ENCODE measurements around the gene PRDM8. TPM values are rescaled to one million over a fixed set of nuclear protein-coding genes. Genes with fewer than 3 reads are reported as not detected.

Gene PRDM8
- total and polyA plus RNA-seq, 2 donors (not counting 1 experiment from before 2014, with no cell fraction given): 20.0 to 35.6 TPM

- no peak overlapping the region for H3K4me3 Mint-ChIP-seq
- WGBS (ENCODE audit: insufficient coverage): 89% methylated on average over 26 of the region's 29 CpGs
Observed at GRCh38 chr4:80206521-80207171, 9.3 kb downstream of the PRDM8 start.

GRCh38 chr4:80207172-80207583 lies 9.9 kb downstream of the PRDM8 start:
- Histone ChIP-seq H3K4me2 (replicated peaks; ENCODE audit: low read depth, low read length, poor library complexity, severe bottlenecking) (no peak overlapping the region), H3K4me1 (ENCODE audit: control insufficient read depth in 2 of 2, insufficient read depth in 2 of 2, low read length in 2 of 2) (peaks cover 4 to 9% of the 10 kb centered on the region in 2 donors), H3K9me3 (ENCODE audit: control extremely low read depth in 1 of 3, control insufficient read depth in 2 of 3, insufficient read depth in 1 of 3, low read length in 2 of 3) (peaks cover 0 to 3% (median 0%) of the 10 kb centered on the region in 3 donors), H3K36me3 (replicated peaks in 1 of 2; ENCODE audit: control extremely low read depth in 1 of 2, control insufficient read depth in 1 of 2, extremely low read depth in 1 of 2, insufficient read depth in 2 of 2, low read length in 1 of 2) (no peaks in the 10 kb centered on the region), H3K4me3 (ENCODE audit: control extremely low read depth in 1 of 5, extremely low read depth in 1 of 5, insufficient read depth in 1 of 5, low read depth in 2 of 5, low read length in 4 of 5) (no peak overlapping the region), H3K79me2 (ENCODE audit: control insufficient read depth, insufficient read depth, low read length) (no peaks in the 10 kb centered on the region), H3K27ac (ENCODE audit: low read length in 2 of 2) (no peak overlapping the region), H4K20me1 (ENCODE audit: control insufficient read depth, insufficient read depth, low read length, poor library complexity, severe bottlenecking) (no peaks in the 10 kb centered on the region), H2AFZ (ENCODE audit: insufficient read depth, low read depth, low read length, poor library complexity, severe bottlenecking) (no peak overlapping the region), H3K27me3 (replicated peaks in 1 of 4; ENCODE audit: control extremely low read depth in 1 of 4, control insufficient read depth in 3 of 4, insufficient read depth in 4 of 4, low read length in 3 of 4) (peaks cover 0 to 13% (median 4%) of the 10 kb centered on the region in 4 experiments), H3K9ac (ENCODE audit: low read length) (no peak overlapping the region)
- TF ChIP-seq CTCF (IDR thresholded peaks at IDR 0.05) (no peak), EZH2 (IDR thresholded peaks at IDR 0.05; ENCODE audit: borderline replicate concordance, insufficient read depth, low read depth, low read length, poor library complexity, severe bottlenecking) (no peak)
- Mint-ChIP-seq H3K4me3 (no peak overlapping the region), H3K9me3 (ENCODE audit: insufficient read depth) (no peaks in the 10 kb centered on the region), H3K4me1 (peaks cover 6% of the 10 kb centered on the region), H3K27me3 (peaks cover 22% of the 10 kb centered on the region), H3K27ac (no peak overlapping the region)
- ChIA-PET POLR2A (interaction anchor here (0.6 kb wide), 1 partner anchor 8 kb away, joined by 3 read pairs; no protein-coding TSS in a partner anchor), CTCF (no interaction called here)
- DNase-seq (no peak), ATAC-seq (ENCODE audit: low read depth) (no peak)
- 58% methylated on average over 27 of the region's 27 CpGs for WGBS (ENCODE audit: insufficient coverage)
- intact Hi-C loops (cut with micrococcal nuclease): no loop called here

More at GRCh38 chr4:80206521-80207171, 9.3 kb downstream of the PRDM8 start:
- no peaks in the 10 kb centered on the region for H3K36me3 ChIP-seq (replicated peaks in 1 of 2; ENCODE audit: control extremely low read depth in 1 of 2, control insufficient read depth in 1 of 2, extremely low read depth in 1 of 2, insufficient read depth in 2 of 2, low read length in 1 of 2)
- H3K9me3 Mint-ChIP-seq (ENCODE audit: insufficient read depth): no peaks in the 10 kb centered on the region
- peaks cover 22% of the 10 kb centered on the region for H3K27me3 Mint-ChIP-seq
- intact Hi-C loops (cut with micrococcal nuclease): no loop called here
- H3K27me3 ChIP-seq (replicated peaks in 1 of 4; ENCODE audit: control extremely low read depth in 1 of 4, control insufficient read depth in 3 of 4, insufficient read depth in 4 of 4, low read length in 3 of 4): peaks cover 0 to 13% (median 4%) of the 10 kb centered on the region in 4 experiments
- peaks cover 0 to 3% (median 0%) of the 10 kb centered on the region in 3 donors for H3K9me3 ChIP-seq (ENCODE audit: control extremely low read depth in 1 of 3, control insufficient read depth in 2 of 3, insufficient read depth in 1 of 3, low read length in 2 of 3)
- DNase-seq: no peak
- no peaks in the 10 kb centered on the region for H4K20me1 ChIP-seq (ENCODE audit: control insufficient read depth, insufficient read depth, low read length, poor library complexity, severe bottlenecking)
- no peak overlapping the region for H2AFZ ChIP-seq (ENCODE audit: insufficient read depth, low read depth, low read length, poor library complexity, severe bottlenecking)
- H3K4me2 ChIP-seq (replicated peaks; ENCODE audit: low read depth, low read length, poor library complexity, severe bottlenecking): no peak overlapping the region
- H3K9ac ChIP-seq (ENCODE audit: low read length): no peak overlapping the region
- peaks cover 5 to 13% of the 10 kb centered on the region in 2 donors for H3K4me1 ChIP-seq (ENCODE audit: control insufficient read depth in 2 of 2, insufficient read depth in 2 of 2, low read length in 2 of 2)
- H3K79me2 ChIP-seq (ENCODE audit: control insufficient read depth, insufficient read depth, low read length): no peaks in the 10 kb centered on the region
- H3K27ac Mint-ChIP-seq: no peak overlapping the region
- H3K4me1 Mint-ChIP-seq: peaks cover 8% of the 10 kb centered on the region
- no peak overlapping the region for H3K27ac ChIP-seq (ENCODE audit: low read length in 2 of 2)
- ChIA-PET POLR2A (no interaction called here), CTCF (interaction anchor here (0.6 to 1.3 kb wide), 2 partner anchors 10 to 20 kb away, joined by 3 to 4 read pairs; partner anchors contain the start of gene PRDM8)
- no peak for ATAC-seq (ENCODE audit: low read depth)
- TF ChIP-seq EZH2 (IDR thresholded peaks at IDR 0.05; ENCODE audit: borderline replicate concordance, insufficient read depth, low read depth, low read length, poor library complexity, severe bottlenecking): no peak
- H3K4me3 ChIP-seq (ENCODE audit: control extremely low read depth in 1 of 5, extremely low read depth in 1 of 5, insufficient read depth in 1 of 5, low read depth in 2 of 5, low read length in 4 of 5): no peak overlapping the region
